ENCODE data around the gene ZNRF1.
A peak's percentile ranks its signal among the peaks of the same experiment; 100 is the strongest.
"Not testable (repeated sequence)": the region's sequence is repeated elsewhere in the genome, so short reads cannot be mapped to it uniquely, and the experiment has no call there.

The ZNRF1 gene

GRCh38 chr16:75116911-75117245, 118.1 kb downstream of the ZNRF1 start:
- DNase-seq, result no peak

GRCh38 chr16:75118943-75119539, 120.2 kb downstream of the ZNRF1 start:
- DNase-seq, result no peak

- no peak for DNase-seq
Measured at GRCh38 chr16:75120253-75120652, 121.4 kb downstream of the ZNRF1 start.

- no peak for DNase-seq
Measured at GRCh38 chr16:75121949-75122568, 123.2 kb downstream of the ZNRF1 start.

- no peak for DNase-seq
Measured at GRCh38 chr16:75122609-75123008, 123.8 kb downstream of the ZNRF1 start.

GRCh38 chr16:75127713-75128415, 129.0 kb downstream of the ZNRF1 start:
- DNase-seq, result no peak

GRCh38 chr16:75129421-75130149, 130.8 kb downstream of the ZNRF1 start:
- DNase-seq, result not testable (repeated sequence)

- DNase-seq, result no peak
Measured at GRCh38 chr16:75130150-75130771, 131.4 kb downstream of the ZNRF1 start.

- no peak for DNase-seq
Measured at GRCh38 chr16:75131081-75131480, 132.3 kb downstream of the ZNRF1 start.

GRCh38 chr16:75138233-75138632, 139.4 kb downstream of the ZNRF1 start:
- no peak for DNase-seq

- no peak for DNase-seq
Measured at GRCh38 chr16:75138636-75139035, 139.8 kb downstream of the ZNRF1 start.

- DNase-seq, result no peak
Measured at GRCh38 chr16:75139498-75139897, 140.7 kb downstream of the ZNRF1 start.

GRCh38 chr16:75143941-75144340, 145.1 kb downstream of the ZNRF1 start:
- DNase-seq, result no peak

GRCh38 chr16:75147968-75148310, 149.1 kb downstream of the ZNRF1 start:
- no peak for DNase-seq

- DNase-seq, result peak; percentile 74
Measured at GRCh38 chr16:75148311-75149195, 149.7 kb downstream of the ZNRF1 start, which contains the start of gene ZFP1. Gene ZFP1 (plus strand): TSS chr16:75148524. CDS start chr16:75152952, 4,428 bp downstream.

- no peak for DNase-seq
Measured at GRCh38 chr16:75151798-75152197, 153.0 kb downstream of the ZNRF1 start.

GRCh38 chr16:75152635-75153034, 153.8 kb downstream of the ZNRF1 start:
- no peak for DNase-seq

GRCh38 chr16:75160386-75160785, 161.6 kb downstream of the ZNRF1 start:
- no peak for DNase-seq

Data from NCI-H526 treated with DMSO at 0.1 percent for 48 hours (cell line).